Stomach smooth muscle (tissue), 2 donors: Measurements from ENCODE around the gene DNM1.
A peak's percentile ranks its signal among the peaks of the same experiment; 100 is the strongest.

ENCODE experiments used
- H3K27ac ChIP-seq: one replicate; pipeline ENCODE4 v1.7.0; 2013; ENCODE audit warnings: mild to moderate bottlenecking, low read length, inconsistent platforms
- H3K27me3 ChIP-seq, 2 donors: one replicate each; pipeline ENCODE4 v1.7.0; 2013; ENCODE audit warnings: low read length in 2 of 2; ENCODE audit not compliant: insufficient read depth in 2 of 2, control insufficient read depth in 1 of 2
- H3K36me3 ChIP-seq, 2 donors: one replicate each; pipeline ENCODE4 v1.7.0; 2013; ENCODE audit warnings: low read length in 2 of 2; ENCODE audit not compliant: control insufficient read depth in 2 of 2, insufficient read depth in 2 of 2
- H3K4me1 ChIP-seq: one replicate; pipeline ENCODE4 v1.7.0; 2013; ENCODE audit warnings: low read length; ENCODE audit not compliant: control insufficient read depth, insufficient read depth
- H3K4me3 ChIP-seq, 2 donors: one replicate each; pipeline ENCODE4 v1.7.0; 2013; ENCODE audit warnings: low read length in 2 of 2
- H3K9ac ChIP-seq, 2 donors: one replicate each; pipeline ENCODE4 v1.7.0; 2013; ENCODE audit warnings: low read length in 2 of 2, mild to moderate bottlenecking in 1 of 2
- H3K9me3 ChIP-seq, 2 donors: one replicate each; pipeline ENCODE4 v1.7.0; 2013; ENCODE audit warnings: low read length in 2 of 2; ENCODE audit not compliant: control insufficient read depth in 2 of 2
- donor health status: healthy.
- donor health status: Pancreatic carcinoma.

Gene DNM1

GRCh38 chr9:128191406-128192046, 11.7 kb upstream of the DNM1 start, which contains the start of gene CIZ1:
Gene CIZ1, minus strand, starts transcription at chr9:128191572. Its CDS starts 715 bp downstream, at chr9:128190857.
- Histone ChIP-seq H3K27me3 (no peaks in the 10 kb centered on the region), H3K9me3 (no peaks in the 10 kb centered on the region), H3K4me1 (peaks cover 22% of the 10 kb centered on the region), H3K36me3 (peaks cover 4 to 10% of the 10 kb centered on the region in 2 donors), H3K27ac (peak within 1 kb of the TSS; percentile 76), H3K9ac (peak within 1 kb of the TSS; percentile 95 to 96), H3K4me3 (peak within 1 kb of the TSS; percentile 84 to 91)

GRCh38 chr9:128192601-128193371, 10.4 kb upstream of the DNM1 start:
- peak overlapping the region; percentile 62 for H3K27ac ChIP-seq
- no peaks in the 10 kb centered on the region for H3K9me3 ChIP-seq
- H3K27me3 ChIP-seq: no peaks in the 10 kb centered on the region
- peaks cover 4 to 7% of the 10 kb centered on the region in 2 donors for H3K36me3 ChIP-seq
- H3K4me1 ChIP-seq: peaks cover 22% of the 10 kb centered on the region
- H3K4me3 ChIP-seq: peak overlapping the region; percentile 46 to 91
- H3K9ac ChIP-seq: peak overlapping the region; percentile 22 to 64

GRCh38 chr9:128193469-128194096, 9.6 kb upstream of the DNM1 start:
- Histone ChIP-seq H3K4me3 (peak overlapping the region in 1 of 2 donors; percentile 91), H3K4me1 (peaks cover 22% of the 10 kb centered on the region), H3K9me3 (no peaks in the 10 kb centered on the region), H3K27me3 (no peaks in the 10 kb centered on the region), H3K27ac (peak overlapping the region; percentile 62), H3K36me3 (peaks cover 4 to 7% of the 10 kb centered on the region in 2 donors), H3K9ac (no peak overlapping the region)

- H3K27ac ChIP-seq: no peak overlapping the region
- peaks cover 7 to 9% of the 10 kb centered on the region in 2 donors for H3K27me3 ChIP-seq
- H3K4me3 ChIP-seq: no peak overlapping the region
- H3K9ac ChIP-seq: no peak overlapping the region
- peaks cover 12% of the 10 kb centered on the region for H3K4me1 ChIP-seq
- no peaks in the 10 kb centered on the region for H3K9me3 ChIP-seq
- no peaks in the 10 kb centered on the region for H3K36me3 ChIP-seq
Measured at GRCh38 chr9:128201441-128202369, 1.5 kb upstream of the DNM1 start.

GRCh38 chr9:128202648-128203023, 543 bp upstream of the DNM1 start:
- peaks cover 7 to 9% of the 10 kb centered on the region in 2 donors for H3K27me3 ChIP-seq
- H3K4me3 ChIP-seq: peak overlapping the region in 1 of 2 donors; percentile 78
- no peaks in the 10 kb centered on the region for H3K9me3 ChIP-seq
- peaks cover 12% of the 10 kb centered on the region for H3K4me1 ChIP-seq
- H3K27ac ChIP-seq: no peak overlapping the region
- no peak overlapping the region for H3K9ac ChIP-seq
- H3K36me3 ChIP-seq: no peaks in the 10 kb centered on the region

GRCh38 chr9:128203707-128204551, 750 bp downstream of the DNM1 start:
- Histone ChIP-seq H3K4me1 (peaks cover 12% of the 10 kb centered on the region), H3K27me3 (peaks cover 7 to 9% of the 10 kb centered on the region in 2 donors), H3K4me3 (peak overlapping the region; percentile 70 to 78), H3K9me3 (no peaks in the 10 kb centered on the region), H3K27ac (no peak overlapping the region), H3K36me3 (no peaks in the 10 kb centered on the region), H3K9ac (peak overlapping the region in 1 of 2 donors; percentile 42)

- peak overlapping the region in 1 of 2 donors; percentile 78 for H3K4me3 ChIP-seq
- H3K27me3 ChIP-seq: peaks cover 7 to 9% of the 10 kb centered on the region in 2 donors
Measured at GRCh38 chr9:128204858-128205257, 1.7 kb downstream of the DNM1 start.

GRCh38 chr9:128205296-128205944, 2.2 kb downstream of the DNM1 start:
- H3K36me3 ChIP-seq: no peaks in the 10 kb centered on the region
- H3K4me3 ChIP-seq: no peak overlapping the region
- H3K27me3 ChIP-seq: peaks cover 7 to 9% of the 10 kb centered on the region in 2 donors
- H3K27ac ChIP-seq: no peak overlapping the region
- no peak overlapping the region for H3K9ac ChIP-seq
- no peaks in the 10 kb centered on the region for H3K9me3 ChIP-seq
- H3K4me1 ChIP-seq: peaks cover 12% of the 10 kb centered on the region

More at GRCh38 chr9:128204858-128205257, 1.7 kb downstream of the DNM1 start:
- Histone ChIP-seq H3K9ac (peak overlapping the region in 1 of 2 donors; percentile 42), H3K27ac (no peak overlapping the region), H3K9me3 (no peaks in the 10 kb centered on the region), H3K36me3 (no peaks in the 10 kb centered on the region), H3K4me1 (peaks cover 12% of the 10 kb centered on the region)

GRCh38 chr9:128206484-128206883, 3.3 kb downstream of the DNM1 start:
- Histone ChIP-seq H3K9me3 (no peaks in the 10 kb centered on the region), H3K9ac (no peak overlapping the region), H3K27me3 (peaks cover 7 to 9% of the 10 kb centered on the region in 2 donors), H3K36me3 (no peaks in the 10 kb centered on the region), H3K4me1 (peaks cover 12% of the 10 kb centered on the region), H3K27ac (no peak overlapping the region), H3K4me3 (no peak overlapping the region)
